DMS79 treated with DMSO at 0.1 percent for 48 hours (cell line): Measurements from ENCODE around the gene CD99.
"Not testable (repeated sequence)": the region's sequence is repeated elsewhere in the genome, so short reads cannot be mapped to it uniquely, and the experiment has no call there.

ENCODE experiments used
- DNase-seq: peaks from one replicate; lab custom pipeline; 2025; lab: John Stamatoyannopoulos, UW

The CD99 gene

GRCh38 chrX:2773166-2774055 lies 82.3 kb downstream of the CD99 start:
- DNase-seq: not testable (repeated sequence)

GRCh38 chrX:2774057-2774456 lies 83.0 kb downstream of the CD99 start:
- DNase-seq: no peak

- no peak for DNase-seq
These were observed 83.7 kb downstream of the CD99 start for GRCh38 chrX:2774776-2775175.

GRCh38 chrX:2780472-2781225 lies 89.6 kb downstream of the CD99 start:
- not testable (repeated sequence) for DNase-seq

GRCh38 chrX:2781226-2781571 lies 90.1 kb downstream of the CD99 start:
- DNase-seq: no peak

- no peak for DNase-seq
These were observed 90.6 kb downstream of the CD99 start for GRCh38 chrX:2781698-2782097.

GRCh38 chrX:2782171-2782570 lies 91.1 kb downstream of the CD99 start:
- DNase-seq: no peak

- no peak for DNase-seq
These were observed 91.7 kb downstream of the CD99 start for GRCh38 chrX:2782778-2783177.

GRCh38 chrX:2784026-2784425 lies 92.9 kb downstream of the CD99 start:
- no peak for DNase-seq

- no peak for DNase-seq
These were observed 94.4 kb downstream of the CD99 start for GRCh38 chrX:2785538-2785937.

- DNase-seq: no peak
These were observed 97.9 kb downstream of the CD99 start for GRCh38 chrX:2788980-2789379.

GRCh38 chrX:2789569-2789968 lies 98.5 kb downstream of the CD99 start:
- no peak for DNase-seq
